ENCODE measurements around the gene ALS2.
"Not testable (repeated sequence)": the region's sequence is repeated elsewhere in the genome, so short reads cannot be mapped to it uniquely, and the experiment has no call there.

ALS2 gene

DNA sequence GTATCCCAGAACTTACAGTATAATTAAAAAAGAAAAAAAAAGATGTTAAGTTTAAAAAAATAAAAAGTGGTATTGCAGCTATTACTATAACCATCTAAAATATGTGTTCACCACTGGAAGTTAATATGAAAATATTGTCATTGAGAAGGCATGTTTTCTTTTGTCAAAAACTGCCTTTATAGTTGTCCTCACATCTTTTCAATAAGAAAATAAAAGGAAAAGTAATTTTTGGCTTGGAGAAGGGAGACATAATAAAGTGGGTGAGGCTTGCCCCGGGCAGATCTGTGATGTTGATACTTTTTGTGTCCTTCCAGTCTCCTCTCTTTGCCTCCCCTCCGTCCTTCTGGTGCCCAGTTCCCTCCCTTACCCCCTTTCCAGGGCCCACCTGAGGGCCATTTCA is 107.2 kb downstream of the ALS2 start:
- FAIRE-seq, result no peak

DNA sequence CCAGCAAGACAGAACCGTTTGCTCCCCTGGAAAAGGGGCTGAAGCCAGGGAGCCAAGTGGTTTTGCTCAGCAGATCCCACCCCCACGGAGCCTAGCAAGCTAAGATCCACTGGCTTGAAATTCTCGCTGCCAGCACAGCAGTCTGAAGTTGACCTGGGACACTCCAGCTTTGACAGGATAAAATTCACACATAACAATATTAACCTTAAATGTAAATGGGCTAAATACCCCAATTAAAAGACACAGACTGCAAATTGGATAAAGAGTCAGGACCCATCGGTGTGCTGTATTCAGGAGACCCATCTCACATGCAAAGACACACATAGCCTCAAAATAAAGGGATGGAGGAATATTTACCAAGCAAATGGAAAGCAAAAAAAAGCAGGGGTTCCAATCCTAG is 109.5 kb downstream of the ALS2 start:
- FAIRE-seq, result not testable (repeated sequence)

DNA sequence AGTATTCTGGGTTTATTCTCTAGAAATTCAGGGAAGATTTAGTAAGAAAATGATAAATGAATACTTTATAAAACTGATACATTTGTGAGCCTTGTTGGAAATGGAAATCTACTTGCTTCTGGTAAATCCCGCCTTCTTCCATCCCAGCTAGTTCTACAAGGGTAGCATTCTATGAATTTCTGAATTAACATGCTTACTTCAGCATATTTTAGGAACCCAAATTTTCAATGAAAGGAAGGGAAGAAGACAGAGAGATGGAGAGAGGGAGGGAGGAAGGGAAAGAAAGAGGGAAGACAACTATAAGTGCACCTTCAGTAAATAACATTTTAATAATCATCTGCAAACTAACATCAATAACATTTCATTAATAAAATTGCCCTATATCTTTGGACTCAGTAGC is 110.9 kb downstream of the ALS2 start:
- no peak for FAIRE-seq

DNA sequence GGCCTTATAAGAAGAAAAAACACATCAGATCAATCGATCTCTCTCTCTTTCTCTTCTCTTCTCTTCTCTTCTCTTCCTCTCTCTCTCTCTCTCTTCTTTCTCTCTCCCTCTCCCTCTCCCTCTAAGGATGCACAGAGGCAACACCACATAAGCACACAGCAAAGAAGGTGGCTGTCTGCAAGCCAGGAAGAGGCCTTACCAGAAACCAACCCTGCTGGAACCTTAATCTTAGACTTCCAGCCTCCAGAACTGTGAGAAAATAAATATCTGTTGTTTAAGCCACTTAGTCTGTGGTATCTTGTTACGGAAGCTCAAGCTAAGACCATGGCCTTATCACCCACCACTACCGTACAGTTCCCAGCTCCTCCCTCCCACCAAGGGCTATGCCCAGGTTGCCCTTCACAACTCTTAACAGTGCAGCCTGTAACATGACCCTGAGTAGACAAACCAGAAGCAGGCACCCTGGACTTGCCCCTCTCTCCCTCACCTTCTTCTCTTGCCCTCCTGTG is 112.3 kb downstream of the ALS2 start:
- FAIRE-seq, result no peak

DNA sequence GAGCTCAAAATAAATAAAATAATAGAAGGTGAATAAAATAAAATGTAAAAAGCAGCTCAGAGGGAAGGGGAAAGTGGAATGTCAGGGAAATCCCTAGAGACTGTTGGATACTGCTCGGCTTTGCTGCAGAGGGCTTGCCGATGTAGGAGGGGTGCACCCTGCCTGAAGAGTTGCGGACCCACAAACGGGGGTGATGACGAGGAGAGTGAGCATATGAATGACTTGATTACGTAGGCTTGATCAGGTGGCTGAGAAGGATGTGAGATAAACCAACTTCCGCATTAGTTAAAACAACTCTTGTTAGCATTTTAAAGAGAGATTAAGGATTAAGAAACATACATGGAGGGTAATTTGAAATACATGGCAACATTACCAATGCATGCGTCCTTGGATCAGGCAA is 116.4 kb downstream of the ALS2 start:
- no peak for FAIRE-seq

DNA sequence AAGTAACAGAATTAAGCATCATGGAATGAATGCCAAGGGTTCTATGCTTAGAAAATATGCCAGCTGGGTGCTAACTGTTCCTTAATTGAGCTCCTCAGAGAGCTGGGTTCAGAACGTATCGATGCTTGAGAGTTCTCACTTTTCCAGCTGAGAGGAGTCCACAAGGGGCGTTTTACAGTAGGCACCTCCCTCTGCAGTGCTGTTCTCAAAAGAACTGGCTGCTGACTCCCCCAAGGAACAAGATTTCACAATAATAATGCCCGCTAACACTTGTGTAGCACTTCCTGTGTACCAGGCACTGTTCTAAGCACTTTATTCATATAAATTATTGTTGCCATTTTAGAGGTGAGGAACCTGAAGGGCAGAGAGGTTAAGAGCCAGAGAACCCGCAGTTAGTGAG is 119.4 kb downstream of the ALS2 start:
- no peak for FAIRE-seq

DNA sequence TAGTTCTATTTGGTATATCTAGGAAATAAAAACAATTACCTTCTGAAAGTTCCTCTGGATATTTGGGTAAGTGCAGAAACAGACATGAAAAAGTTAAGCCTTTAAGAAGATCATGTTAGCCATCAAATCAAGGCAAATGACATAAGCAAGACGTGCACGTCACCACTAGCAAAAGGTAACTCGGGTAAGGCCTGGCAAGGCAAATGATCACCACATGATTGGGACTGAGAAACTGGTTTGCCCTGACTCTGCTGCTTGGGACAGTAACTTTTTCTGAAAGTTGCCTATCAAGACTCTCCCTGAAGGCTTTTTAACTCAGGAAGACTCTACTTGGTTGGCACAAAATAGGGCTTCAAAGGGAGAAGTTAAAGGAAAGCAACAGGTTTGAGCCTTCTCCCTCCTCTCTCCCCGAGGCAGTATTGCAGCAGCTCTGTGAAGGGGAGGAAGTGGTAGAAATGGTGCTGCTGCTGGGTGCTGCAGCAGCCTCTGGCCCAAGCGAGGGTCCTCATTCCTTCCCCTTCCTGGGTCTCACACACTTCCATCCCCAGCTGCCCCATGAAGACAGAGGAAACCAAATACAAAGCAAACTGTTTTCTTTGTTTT is 120.3 kb downstream of the ALS2 start:
- no peak for FAIRE-seq

DNA sequence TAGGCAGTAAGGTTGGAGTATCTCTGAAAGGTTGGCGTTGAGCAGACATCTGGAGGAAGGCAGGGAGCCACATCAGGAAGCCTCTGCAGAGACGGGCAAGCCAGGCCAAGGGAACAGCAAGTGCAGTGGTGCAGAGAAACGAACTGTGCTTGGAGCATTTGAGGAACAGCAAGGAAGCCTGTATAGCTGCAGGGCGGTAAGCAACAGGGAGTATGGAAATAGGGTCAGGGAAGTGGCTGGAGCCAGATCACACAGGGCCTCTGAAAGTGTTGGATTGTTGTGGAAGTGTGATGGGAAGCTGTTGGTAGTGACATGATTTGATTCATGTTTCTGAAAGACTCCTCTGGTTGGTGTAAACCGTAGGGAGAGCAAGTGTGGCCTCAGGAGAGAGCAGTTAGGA is 124.0 kb downstream of the ALS2 start:
- FAIRE-seq, result no peak

DNA sequence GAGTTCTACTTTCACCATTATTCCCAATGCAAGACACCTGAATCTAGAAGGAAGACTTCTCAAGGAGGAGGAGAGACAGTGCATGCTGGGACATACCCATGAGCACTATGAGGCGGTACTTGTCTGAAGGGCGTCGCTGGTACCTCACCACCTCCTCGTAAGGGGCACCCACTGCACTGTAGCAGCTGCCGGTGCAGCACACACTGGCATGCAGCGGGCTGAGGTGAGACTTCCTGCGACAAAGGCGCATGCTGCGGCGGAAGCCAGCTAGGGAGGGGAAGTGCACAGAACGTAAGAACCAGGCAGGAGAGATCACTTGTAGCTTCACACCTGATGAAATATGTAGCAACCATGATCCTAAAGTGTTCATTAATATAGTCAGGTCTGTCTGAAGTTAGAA is 124.6 kb downstream of the ALS2 start:
- FAIRE-seq, result no peak

DNA sequence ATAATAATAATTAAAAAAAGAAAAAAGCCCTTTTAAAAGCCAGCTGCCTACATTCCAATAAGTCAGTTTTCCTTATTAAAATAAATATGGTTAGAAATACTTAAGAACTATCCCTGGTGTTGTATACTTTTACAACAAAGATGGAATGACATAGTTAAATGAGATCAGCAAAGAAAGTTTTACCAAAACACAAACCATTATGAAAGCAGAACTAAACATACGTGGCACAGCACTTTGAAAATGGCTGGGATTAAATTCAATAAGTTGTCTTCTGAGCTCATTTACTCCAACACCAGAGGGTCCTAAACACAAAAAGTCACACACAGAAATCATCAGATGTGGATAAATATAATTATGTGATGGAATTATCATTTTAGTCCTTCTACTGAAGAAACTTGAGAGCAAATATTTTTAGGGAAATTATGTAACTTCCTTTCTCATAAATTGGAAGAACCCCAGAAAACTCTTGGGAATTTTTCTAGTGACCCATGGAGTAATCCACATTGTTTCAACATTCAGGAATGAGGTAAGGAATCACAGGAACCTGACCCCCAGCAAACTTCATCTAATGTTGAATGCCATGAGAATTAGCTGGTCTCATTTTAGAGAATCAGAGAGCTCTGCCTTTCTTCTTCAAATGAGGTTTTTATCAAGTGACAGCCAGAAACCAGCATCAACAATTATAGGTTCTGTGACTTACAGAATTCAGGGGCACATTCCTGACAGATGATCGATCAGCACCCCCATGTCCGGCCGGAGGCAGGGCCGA is 125.9 kb downstream of the ALS2 start:
- no peak for FAIRE-seq

DNA sequence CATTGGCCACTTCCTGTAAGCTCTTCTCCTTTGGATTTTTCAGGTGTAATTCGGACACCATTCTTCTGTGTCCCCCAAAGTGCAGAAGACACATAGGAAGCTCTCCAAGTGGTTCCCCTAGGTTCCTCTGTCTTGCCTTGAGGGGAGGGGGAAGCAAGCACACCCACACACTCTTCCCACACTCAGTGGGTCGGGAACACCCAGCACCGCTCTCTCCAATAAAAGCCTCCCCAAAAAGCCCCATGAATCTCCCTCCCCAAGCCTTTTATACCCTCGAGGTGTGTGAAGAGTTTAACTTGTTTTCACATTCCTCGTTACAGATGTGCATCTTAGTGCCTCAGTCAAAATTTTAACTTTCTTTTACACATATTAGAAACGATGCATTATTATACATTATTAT is 127.5 kb downstream of the ALS2 start:
- FAIRE-seq, result no peak
